Common myeloid progenitor, CD34-positive (primary cell): ENCODE results near the gene RERE.

Experiments
- CTCF ChIA-PET: fragments of 350-600 bp; sonication (Branson Sonifier 250); formaldehyde crosslinking; loops from one replicate; lab custom pipeline; 2021; ENCODE audit warnings: antibody characterized with exemption; lab: Charles Lee
- POLR2A ChIA-PET: fragments of 350-600 bp; sonication (Branson Sonifier 250); formaldehyde crosslinking; loops from one replicate; lab custom pipeline; 2021; ENCODE audit warnings: antibody characterized with exemption; lab: Charles Lee
- DNase-seq, 3 donors: peaks; one replicate each; pipeline versions ENCODE4 v3.0.0 to v3.0.0-alpha.2; 2013
- H3K27ac ChIP-seq, 2 experiments: 1 replicate in 1 of 2; 2 replicates in 1 of 2; pipeline ENCODE4 v1.7.0; 2013; ENCODE audit warnings: inconsistent platforms in 2 of 2, low read length in 2 of 2, mild to moderate bottlenecking in 2 of 2, low read depth in 1 of 2, moderate library complexity in 1 of 2; ENCODE audit not compliant: severe bottlenecking in 2 of 2, insufficient read depth in 1 of 2, poor library complexity in 1 of 2
- H3K27me3 ChIP-seq, 5 experiments: replicated peaks in 2 of 5; 1 replicate in 3 of 5; 2 replicates in 2 of 5; pipeline versions ENCODE4 v1.6.1 to v1.7.0; 2013; ENCODE audit warnings: low read length in 4 of 5, mild to moderate bottlenecking in 2 of 5, moderate library complexity in 2 of 5, inconsistent platforms in 1 of 5; ENCODE audit not compliant: insufficient read depth in 5 of 5, control insufficient read depth in 4 of 5
- H3K36me3 ChIP-seq, 4 experiments: 1 replicate in 2 of 4; 2 replicates in 2 of 4; pipeline versions ENCODE4 v1.6.1 to v1.7.0; 2013; ENCODE audit warnings: low read length in 3 of 4, control low read depth in 1 of 4, mild to moderate bottlenecking in 1 of 4; ENCODE audit not compliant: control insufficient read depth in 4 of 4, insufficient read depth in 4 of 4
- H3K4me1 ChIP-seq, 4 experiments: 1 replicate in 3 of 4; 2 replicates in 1 of 4; pipeline versions ENCODE4 v1.6.1 to v1.7.1; 2013; ENCODE audit warnings: low read length in 3 of 4, mild to moderate bottlenecking in 3 of 4, control low read depth in 1 of 4, inconsistent platforms in 1 of 4, moderate library complexity in 1 of 4; ENCODE audit not compliant: control insufficient read depth in 4 of 4, insufficient read depth in 4 of 4; ENCODE audit errors: control extremely low read depth in 1 of 4
- H3K4me3 ChIP-seq, 7 experiments: 1 replicate in 4 of 7; 2 replicates in 3 of 7; pipeline versions ENCODE4 v1.5.1 to v1.7.0; 2013; ENCODE audit warnings: mild to moderate bottlenecking in 7 of 7, low read length in 6 of 7, moderate library complexity in 6 of 7, inconsistent platforms in 2 of 7, low read depth in 2 of 7, control low read depth in 1 of 7; ENCODE audit not compliant: insufficient read depth in 4 of 7, control insufficient read depth in 1 of 7; ENCODE audit errors: extremely low read depth in 1 of 7
- H3K9me3 ChIP-seq, 5 experiments: 1 replicate in 4 of 5; 2 replicates in 1 of 5; pipeline versions ENCODE4 v1.6.1 to v1.7.1; 2013; ENCODE audit warnings: low read length in 4 of 5, mild to moderate bottlenecking in 2 of 5, inconsistent platforms in 1 of 5, low read depth in 1 of 5, moderate library complexity in 1 of 5; ENCODE audit not compliant: control insufficient read depth in 4 of 5, insufficient read depth in 2 of 5; ENCODE audit errors: control extremely low read depth in 1 of 5
- WGBS: methylation state at CpG from one replicate; pipeline ENCODE4 v1.1.5; 2013; ENCODE audit not compliant: insufficient coverage; 5-methylcytosine and 5-hydroxymethylcytosine counted together

RERE gene

DNA sequence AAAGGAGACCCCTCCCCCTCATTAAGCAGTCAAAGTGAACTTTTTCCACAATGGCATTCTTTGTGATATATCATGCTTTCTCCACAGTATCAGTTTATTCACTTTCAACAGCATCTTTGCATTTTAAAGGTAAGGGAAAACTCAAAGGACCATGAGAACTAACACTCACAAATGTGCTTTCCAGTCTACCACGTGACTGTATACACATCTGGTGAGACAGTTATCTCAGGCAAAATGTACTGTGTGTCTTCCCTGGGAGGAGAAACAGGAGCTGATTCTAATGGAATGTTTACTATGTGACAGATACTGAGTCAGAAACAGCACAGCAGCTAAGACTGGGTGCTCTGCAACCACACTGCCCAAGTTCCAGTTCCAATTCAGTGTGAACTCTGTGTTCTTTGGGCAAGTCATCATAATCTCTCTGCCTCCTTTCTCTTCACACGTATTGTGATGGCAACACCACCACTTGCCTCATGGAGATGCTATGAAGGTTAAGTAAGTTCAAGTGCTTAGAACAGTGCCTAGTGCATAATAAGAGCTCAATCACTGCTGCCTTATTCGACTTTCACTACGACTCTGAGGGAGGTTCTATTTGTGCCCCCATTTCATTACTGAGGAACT lies 420.5 kb downstream of the RERE start:
- Histone ChIP-seq H3K27ac (no peak overlapping the region), H3K27me3 (no peaks in the 10 kb centered on the region), H3K36me3 (peaks cover 2 to 14% (median 7%) of the 10 kb centered on the region in 4 experiments), H3K4me3 (peak overlapping the region in 3 of 7 experiments; percentile 13 to 31 (median 27)), H3K4me1 (peaks cover 25 to 45% (median 34%) of the 10 kb centered on the region in 4 experiments), H3K9me3 (no peaks in the 10 kb centered on the region)
- DNase-seq = peak in 1 of 3 donors; percentile 25
- ChIA-PET POLR2A (no interaction called here), CTCF (interaction anchor here (0.7 to 2.3 kb wide), 5 partner anchors 10 to 382 kb away, joined by 3 to 8 read pairs (median 5); no protein-coding TSS in a partner anchor)
- WGBS = 69% methylated on average over 3 of the region's 4 CpGs

DNA sequence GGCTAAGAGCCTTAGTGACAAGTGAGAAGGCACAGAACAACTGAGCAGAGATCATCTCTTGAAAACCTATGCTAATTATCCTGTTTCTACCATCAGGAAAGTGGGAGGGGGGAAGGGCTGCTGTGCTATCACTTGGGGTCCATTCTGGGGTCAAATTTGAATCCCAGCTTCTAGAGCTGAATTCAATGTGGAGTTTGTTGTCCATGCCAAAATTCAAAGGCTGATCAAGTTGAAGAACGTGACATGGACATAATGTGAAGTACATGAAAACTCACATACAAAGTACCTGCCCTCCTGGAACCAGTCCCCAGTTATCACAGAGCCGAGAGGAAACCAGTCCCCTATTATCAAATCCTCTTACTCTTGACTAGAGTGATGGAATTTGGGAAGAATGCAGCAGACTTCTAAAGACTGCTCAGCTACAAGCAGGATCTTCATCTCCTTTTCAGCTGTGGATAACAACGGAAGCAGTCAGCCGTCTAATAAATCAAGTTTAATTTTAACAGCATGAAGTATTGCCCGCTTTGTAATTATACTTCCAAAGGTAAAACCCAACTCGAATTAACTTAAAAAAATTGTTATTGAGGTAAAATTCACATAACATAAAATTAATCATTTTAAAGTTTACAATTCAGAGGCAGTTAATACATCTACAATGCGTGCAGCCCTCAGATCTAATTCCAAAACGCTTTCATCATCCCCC lies 421.2 kb downstream of the RERE start:
- Histone ChIP-seq H3K4me3 (peak overlapping the region in 6 of 7 experiments; percentile 33 to 75 (median 49)), H3K9me3 (no peaks in the 10 kb centered on the region), H3K4me1 (peaks cover 25 to 46% (median 35%) of the 10 kb centered on the region in 4 experiments), H3K27me3 (no peaks in the 10 kb centered on the region), H3K27ac (no peak overlapping the region), H3K36me3 (peaks cover 0 to 14% (median 7%) of the 10 kb centered on the region in 4 experiments)
- 31% methylated on average over 2 of the region's 8 CpGs for WGBS
- peak in 1 of 3 donors; percentile 19 for DNase-seq
- POLR2A ChIA-PET = no interaction called here
- CTCF ChIA-PET = interaction anchor here (1.4 to 2.3 kb wide), 3 partner anchors 10 to 13 kb away, joined by 5 to 8 read pairs (median 6); no protein-coding TSS in a partner anchor

DNA sequence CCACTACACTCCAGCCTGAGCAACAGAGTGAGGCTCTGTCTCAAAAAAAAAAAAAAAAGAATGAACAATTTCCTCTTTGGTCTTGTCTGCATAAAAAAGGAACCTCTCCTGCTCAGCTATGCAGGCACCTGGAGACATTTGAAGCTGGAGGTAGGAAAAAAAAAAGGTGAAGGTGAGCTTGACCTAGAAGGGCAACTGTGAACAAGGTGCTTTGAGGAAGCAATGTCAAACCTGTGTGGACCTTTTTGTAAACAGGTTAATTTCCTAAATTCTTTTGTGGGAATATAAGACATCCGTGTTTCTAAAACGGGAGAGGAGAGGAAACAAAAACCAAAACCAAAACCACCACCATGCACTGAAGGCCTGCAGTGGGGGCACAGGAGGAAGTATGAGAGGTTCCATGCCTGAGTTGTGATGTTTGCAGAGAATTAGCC lies 422.0 kb downstream of the RERE start:
- peak; percentile 71 to 90 (median 85) for DNase-seq
- Histone ChIP-seq H3K9me3 (no peaks in the 10 kb centered on the region), H3K4me1 (peaks cover 25 to 53% (median 41%) of the 10 kb centered on the region in 4 experiments), H3K36me3 (peaks cover 0 to 14% (median 5%) of the 10 kb centered on the region in 4 experiments), H3K27me3 (no peaks in the 10 kb centered on the region), H3K4me3 (peak overlapping the region in 6 of 7 experiments; percentile 33 to 77 (median 63)), H3K27ac (no peak overlapping the region)
- POLR2A ChIA-PET = no interaction called here
- WGBS = no CpG with 5 or more reads among the region's 2 CpGs
- CTCF ChIA-PET = interaction anchor here (1.8 kb wide), 1 partner anchor 14 kb away, joined by 8 read pairs; no protein-coding TSS in a partner anchor

DNA sequence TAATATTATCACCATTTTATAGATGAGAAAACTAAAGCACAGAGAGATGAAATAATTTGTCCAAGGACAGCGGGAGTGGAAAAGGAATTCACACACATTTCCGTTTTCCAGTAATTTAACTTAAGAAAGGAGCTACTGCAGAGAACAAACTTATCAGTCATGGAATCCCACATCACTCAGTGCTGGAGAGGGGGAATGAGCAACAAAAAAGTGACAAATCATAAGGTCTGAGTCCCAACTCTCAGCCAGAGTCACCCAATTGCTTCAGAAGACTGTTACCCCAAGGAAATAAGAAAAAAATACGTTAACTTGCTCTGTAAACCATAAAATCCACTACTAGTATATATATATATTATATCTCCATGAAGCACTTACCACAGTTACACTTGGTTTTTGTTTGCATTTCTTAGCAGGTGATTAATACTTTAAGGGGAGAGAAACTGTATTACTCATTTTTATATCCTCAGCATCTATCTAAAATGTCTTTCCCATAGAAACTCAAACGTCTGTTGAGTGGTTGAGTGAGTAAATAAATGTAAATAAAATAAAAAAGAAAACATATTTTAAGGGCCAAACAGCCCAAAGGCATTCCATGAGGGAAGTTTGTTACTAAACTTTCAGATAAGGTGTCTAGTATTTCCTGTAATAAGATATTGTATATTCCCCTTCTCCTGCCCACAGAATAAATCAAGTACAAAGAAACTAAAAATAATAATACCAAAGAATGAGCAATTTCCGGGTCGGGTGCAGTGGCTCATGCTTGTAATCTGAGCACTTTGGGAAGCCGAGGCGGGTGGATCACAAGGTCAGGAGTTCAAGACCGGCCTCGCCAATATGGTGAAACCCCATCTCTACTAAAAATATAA lies 422.8 kb downstream of the RERE start:
- Histone ChIP-seq H3K9me3 (no peaks in the 10 kb centered on the region), H3K36me3 (peaks cover 4 to 19% (median 5%) of the 10 kb centered on the region in 4 experiments), H3K4me3 (no peak overlapping the region), H3K4me1 (peaks cover 25 to 58% (median 46%) of the 10 kb centered on the region in 4 experiments), H3K27ac (no peak overlapping the region), H3K27me3 (no peaks in the 10 kb centered on the region)
- ChIA-PET CTCF (interaction anchor here (1.6 kb wide), 1 partner anchor 15 kb away, joined by 8 read pairs; no protein-coding TSS in a partner anchor), POLR2A (no interaction called here)
- WGBS = no CpG with 5 or more reads among the region's 10 CpGs
- peak in 1 of 3 donors; percentile 20 for DNase-seq

DNA sequence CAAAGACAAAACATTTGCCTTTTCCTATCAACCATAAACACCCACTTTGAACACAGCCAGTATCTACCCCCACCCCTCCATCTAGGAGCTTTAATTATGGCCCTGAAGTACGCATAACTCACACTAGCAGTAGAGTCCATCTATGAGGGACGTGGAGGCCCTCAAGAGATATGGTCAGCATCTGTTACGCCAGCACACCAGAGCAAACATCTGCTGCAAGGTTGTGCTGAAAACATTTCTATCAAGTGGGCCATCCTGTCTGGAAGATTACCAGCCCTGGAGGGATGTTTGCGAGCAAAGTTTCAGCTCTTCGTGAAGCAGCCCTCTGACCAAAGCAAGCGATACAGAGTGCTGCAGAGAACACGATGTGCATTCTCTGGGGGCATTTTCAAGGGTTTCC lies 424.9 kb downstream of the RERE start:
- Histone ChIP-seq H3K9me3 (no peaks in the 10 kb centered on the region), H3K4me3 (no peak overlapping the region), H3K36me3 (peaks cover 8 to 35% (median 10%) of the 10 kb centered on the region in 4 experiments), H3K27me3 (no peaks in the 10 kb centered on the region), H3K27ac (no peak overlapping the region), H3K4me1 (peaks cover 23 to 44% (median 35%) of the 10 kb centered on the region in 4 experiments)
- 99% methylated on average over 7 of the region's 7 CpGs for WGBS
- DNase-seq = no peak
- CTCF ChIA-PET = interaction anchor here (0.9 to 1.6 kb wide), 2 partner anchors 12 to 18 kb away, joined by 3 read pairs; no protein-coding TSS in a partner anchor
- POLR2A ChIA-PET = no interaction called here

DNA sequence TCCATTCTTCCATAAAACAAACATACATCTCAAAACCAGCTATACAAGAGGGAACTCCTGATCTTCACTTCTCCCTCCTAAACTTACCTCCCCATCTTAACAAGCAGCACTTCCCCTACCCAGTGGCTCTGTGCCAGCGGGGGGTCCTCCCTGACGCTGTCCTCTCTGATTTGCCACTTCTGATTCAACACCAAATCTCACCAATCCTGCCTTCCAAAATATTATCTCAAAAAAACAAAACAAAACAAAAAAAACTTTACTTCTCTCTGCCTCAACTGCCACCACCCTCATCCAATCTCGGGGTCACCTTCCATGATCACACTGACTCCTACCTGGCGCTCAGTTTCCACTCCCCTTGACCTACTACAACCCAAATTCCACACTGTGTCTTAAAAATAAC lies 426.7 kb downstream of the RERE start:
- H3K27ac ChIP-seq = no peak overlapping the region
- CTCF ChIA-PET = interaction anchor here (0.8 kb wide), 1 partner anchor 14 kb away, joined by 3 read pairs; no protein-coding TSS in a partner anchor
- POLR2A ChIA-PET = interaction anchor here (1.0 kb wide), 1 partner anchor 12 kb away, joined by 3 read pairs; no protein-coding TSS in a partner anchor
- H3K9me3 ChIP-seq = no peaks in the 10 kb centered on the region
- peak in 2 of 3 donors; percentile 61 to 68 for DNase-seq
- H3K4me1 ChIP-seq = peaks cover 7 to 26% (median 17%) of the 10 kb centered on the region in 4 experiments
- 51% methylated on average over 4 of the region's 4 CpGs for WGBS
- H3K4me3 ChIP-seq = no peak overlapping the region
- peaks cover 5 to 38% (median 10%) of the 10 kb centered on the region in 4 experiments for H3K36me3 ChIP-seq
- no peaks in the 10 kb centered on the region for H3K27me3 ChIP-seq
